ENCODE results near the gene ITGA11.

GRCh38 chr15:68305420-68305871 is 126.5 kb downstream of the ITGA11 start:
- TF ChIP-seq CTCF (IDR thresholded peaks at IDR 0.05), result no peak
- TF ChIP-seq POLR2A (IDR thresholded peaks at IDR 0.05), result no peak
